GM10266 (cell line): ENCODE measurements around the gene C1GALT1C1L.

Experiments used
- DNase-seq: peaks from one replicate; pipeline ENCODE4 v3.0.0; 2012; ENCODE audit errors: extremely low spot score
- CTCF ChIP-seq: IDR thresholded peaks from 2 replicates; pipeline ENCODE4 v1.5.1; 2012; ENCODE audit warnings: mild to moderate bottlenecking, low read depth; ENCODE audit not compliant: control insufficient read depth, insufficient read depth; ENCODE audit errors: missing control alignments

C1GALT1C1L gene

GRCh38 chr2:43714164-43714563 lies 37.9 kb upstream of the C1GALT1C1L start:
- TF ChIP-seq CTCF, result no peak
- no peak for DNase-seq

DNA sequence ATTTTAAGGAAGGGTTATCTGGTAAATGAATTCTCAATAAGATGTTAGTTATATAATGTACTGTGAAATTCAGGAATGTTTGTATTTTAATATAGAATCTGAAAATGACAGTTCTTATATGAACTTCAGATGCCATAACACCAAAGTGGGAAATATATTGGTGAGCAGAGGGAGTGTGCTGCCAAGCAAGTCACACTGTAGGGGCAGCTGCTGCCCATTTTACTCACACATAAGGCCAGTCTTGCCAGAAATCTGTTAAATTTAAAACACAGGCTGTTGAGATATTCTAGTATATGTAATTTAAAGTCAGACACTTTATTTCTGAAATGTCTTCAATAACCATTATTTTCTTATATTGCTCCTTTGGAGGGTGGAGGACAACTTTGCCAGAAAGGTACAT lies 34.6 kb upstream of the C1GALT1C1L start:
- DNase-seq, result no peak
- no peak for TF ChIP-seq CTCF

DNA sequence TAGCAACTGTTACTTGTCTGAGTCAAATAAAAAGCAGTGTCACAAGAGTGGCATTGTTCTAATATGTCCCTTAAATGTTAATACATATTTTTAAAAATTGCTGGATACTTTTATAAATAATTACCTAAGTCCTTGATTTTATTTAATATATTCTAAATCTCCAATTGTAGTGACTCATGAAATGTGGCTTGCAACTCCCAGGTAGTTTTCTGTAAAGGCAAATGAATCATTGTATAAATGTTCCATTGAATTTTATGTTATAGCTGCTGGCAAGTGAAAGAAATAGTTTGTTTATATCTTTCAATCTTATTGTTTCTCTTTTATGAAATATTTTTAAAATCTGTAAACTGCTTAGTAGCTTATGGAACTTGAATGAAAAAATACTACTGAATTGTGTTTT lies 32.7 kb upstream of the C1GALT1C1L start:
- no peak for DNase-seq
- TF ChIP-seq CTCF, result no peak

DNA sequence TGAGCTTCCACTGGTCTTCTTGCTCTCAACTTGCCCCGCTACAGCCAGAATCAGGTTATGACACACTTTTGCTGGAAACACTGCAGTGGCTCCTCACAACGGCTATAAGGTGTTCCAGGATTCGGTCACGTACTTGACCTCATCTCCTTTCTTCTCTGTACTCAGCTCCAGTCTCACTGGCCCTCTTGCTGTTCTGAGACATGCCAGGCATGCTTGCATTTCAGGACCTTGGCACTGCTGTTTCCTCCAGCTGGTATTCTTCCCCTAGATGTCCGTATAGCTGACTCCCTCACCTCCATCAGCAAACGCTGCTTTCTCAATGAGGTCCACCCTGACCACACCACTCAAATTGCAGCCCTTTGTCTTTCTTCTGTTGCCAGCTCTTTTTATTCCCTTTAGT lies 31.9 kb upstream of the C1GALT1C1L start:
- no peak for TF ChIP-seq CTCF
- DNase-seq, result no peak

GRCh38 chr2:43707255-43708015 lies 31.2 kb upstream of the C1GALT1C1L start:
- no peak for TF ChIP-seq CTCF
- no peak for DNase-seq

- DNase-seq, result no peak
Observed at GRCh38 chr2:43701111-43701510, 24.9 kb upstream of the C1GALT1C1L start.

More at GRCh38 chr2:43701111-43701510, 24.9 kb upstream of the C1GALT1C1L start:
- no peak for TF ChIP-seq CTCF
